Aortic smooth muscle cell (primary cell): ENCODE data around the gene CANX. TPM values are rescaled to one million over a fixed set of nuclear protein-coding genes. Genes with fewer than 3 reads are reported as not detected.

ENCODE experiments used
- total RNA-seq: library from RNA; depleted of rRNA; stranded (reverse); fragments of >200 nt; gene quantifications from 2 replicates; pipeline ENCODE4 v1.2.3, GENCODE V29; 2014

CANX gene, protein sequence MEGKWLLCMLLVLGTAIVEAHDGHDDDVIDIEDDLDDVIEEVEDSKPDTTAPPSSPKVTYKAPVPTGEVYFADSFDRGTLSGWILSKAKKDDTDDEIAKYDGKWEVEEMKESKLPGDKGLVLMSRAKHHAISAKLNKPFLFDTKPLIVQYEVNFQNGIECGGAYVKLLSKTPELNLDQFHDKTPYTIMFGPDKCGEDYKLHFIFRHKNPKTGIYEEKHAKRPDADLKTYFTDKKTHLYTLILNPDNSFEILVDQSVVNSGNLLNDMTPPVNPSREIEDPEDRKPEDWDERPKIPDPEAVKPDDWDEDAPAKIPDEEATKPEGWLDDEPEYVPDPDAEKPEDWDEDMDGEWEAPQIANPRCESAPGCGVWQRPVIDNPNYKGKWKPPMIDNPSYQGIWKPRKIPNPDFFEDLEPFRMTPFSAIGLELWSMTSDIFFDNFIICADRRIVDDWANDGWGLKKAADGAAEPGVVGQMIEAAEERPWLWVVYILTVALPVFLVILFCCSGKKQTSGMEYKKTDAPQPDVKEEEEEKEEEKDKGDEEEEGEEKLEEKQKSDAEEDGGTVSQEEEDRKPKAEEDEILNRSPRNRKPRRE
- total RNA-seq, result 907 and 914 TPM in 2 replicates

GRCh38 chr5:179698935-179699615 lies at the start of gene CANX:
Gene CANX, plus strand, starts transcription at chr5:179698967. Its CDS starts 6,715 bp downstream, at chr5:179705682.

GRCh38 chr5:179680780-179681401 lies 17.9 kb upstream of the CANX start, which contains the start of gene CBY3:
Gene CBY3, minus strand, starts transcription at chr5:179681034. Its CDS starts 116 bp downstream, at chr5:179680918.

DNA sequence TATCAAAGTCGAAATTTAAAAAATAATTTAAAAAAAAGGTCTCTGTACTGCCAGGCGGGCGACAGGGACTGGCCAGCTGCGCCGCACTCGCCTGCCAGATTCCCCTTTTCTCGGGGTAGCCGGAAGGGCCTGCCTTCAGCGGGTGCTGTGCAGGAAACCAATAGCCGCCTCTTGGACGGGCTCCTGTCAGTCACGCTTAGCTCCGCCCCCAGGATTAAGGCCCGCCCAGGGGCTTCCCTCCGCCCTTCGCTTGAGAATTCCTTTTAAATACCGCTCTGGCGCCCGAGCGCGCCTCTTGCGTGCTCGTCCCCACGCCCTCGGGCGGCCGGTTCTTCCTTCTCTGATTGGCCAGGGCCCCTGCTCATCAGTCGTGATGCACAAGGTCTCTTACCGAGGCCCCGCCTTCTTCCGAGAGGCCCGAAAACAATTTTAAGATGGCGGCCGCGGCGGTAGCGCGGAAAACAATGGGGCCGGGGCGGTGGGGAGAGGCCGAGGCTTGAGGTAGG lies 33.7 kb downstream of the CANX start, which contains the start of gene MAML1:
MAML1 (plus strand) TSS at position 411 of the 506 bp plus-strand sequence. CDS start 291 bp downstream, outside the sequence.

Other genes with a start within 250 kb of the CANX start
- 77.9 and 90.4 TPM in 2 replicates for gene RUFY1, start 148.4 kb upstream of the CANX start, total RNA-seq
- gene HNRNPH1, start 75.3 kb upstream of the CANX start, total RNA-seq, result 566 and 654 TPM in 2 replicates
- gene CBY3, start 17.9 kb upstream of the CANX start, total RNA-seq, result 0.12 TPM in 1 of 2 replicates, not detected in the other
- 4.4 and 6.7 TPM in 2 replicates for gene MAML1, start 33.9 kb downstream of the CANX start, total RNA-seq
- 6.1 and 6.6 TPM in 2 replicates for gene LTC4S, start 95.0 kb downstream of the CANX start, total RNA-seq
- gene MGAT4B, start 107.9 kb downstream of the CANX start, total RNA-seq, result 210 and 239 TPM in 2 replicates
- gene SQSTM1, start 121.9 kb downstream of the CANX start, total RNA-seq, result 620 and 903 TPM in 2 replicates
- gene MRNIP, start 159.8 kb downstream of the CANX start, total RNA-seq, result 9.9 and 11.5 TPM in 2 replicates
- gene TBC1D9B, start 208.9 kb downstream of the CANX start, total RNA-seq, result 50.4 and 53.8 TPM in 2 replicates